Neural cell (in vitro differentiated cells): Measurements from ENCODE around the gene FLOT2.

Experiments
- CTCF ChIP-seq: fragments of 450-650 bp; IDR thresholded peaks from 2 replicates; pipeline ENCODE4 v1.5.1; 2014; ENCODE audit warnings: antibody characterized with exemption, mild to moderate bottlenecking, moderate library complexity; ENCODE audit not compliant: poor library complexity, severe bottlenecking
- EZH2 ChIP-seq: fragments of 200-600, 300-800 bp; shearing (Covaris generic), sonication (generic); IDR thresholded peaks from 2 replicates; pipeline ENCODE4 v1.6.1; 2014; ENCODE audit warnings: antibody characterized with exemption, low read length, borderline replicate concordance, mild to moderate bottlenecking; ENCODE audit not compliant: insufficient read depth, poor library complexity, severe bottlenecking
- POLR2AphosphoS5 ChIP-seq: IDR thresholded peaks from 2 replicates; pipeline ENCODE4 v1.6.1; 2012
- REST ChIP-seq: IDR thresholded peaks from 2 replicates; pipeline ENCODE4 v1.6.1; 2012; ENCODE audit warnings: borderline replicate concordance
- TAF1 ChIP-seq: IDR thresholded peaks from 2 replicates; pipeline ENCODE4 v1.6.1; 2012; ENCODE audit warnings: low read depth

GRCh38 chr17:28878981-28879380 is 18.6 kb downstream of the FLOT2 start:
- no peak for TF ChIP-seq CTCF
- no peak for TF ChIP-seq POLR2AphosphoS5
- no peak for TF ChIP-seq REST
- TF ChIP-seq TAF1, result no peak
- no peak for TF ChIP-seq EZH2
